Trophoblast cell (in vitro differentiated cells and primary cell): ENCODE measurements around the gene TBX5.

Source experiments
- DNase-seq, 2 donors: peaks; one replicate each; pipeline ENCODE4 v3.0.0-alpha.2; 2016
- H2AFZ ChIP-seq: 2 replicates; pipeline ENCODE4 v1.6.1; 2013; ENCODE audit warnings: low read length, moderate library complexity, mild to moderate bottlenecking; ENCODE audit not compliant: insufficient read depth, poor library complexity
- H2AK5ac ChIP-seq: 2 replicates; pipeline ENCODE4 v1.6.1; 2013; ENCODE audit warnings: mild to moderate bottlenecking, low read length
- H2BK120ac ChIP-seq: 2 replicates; pipeline ENCODE4 v1.6.1; 2013; ENCODE audit warnings: low read length, mild to moderate bottlenecking, moderate library complexity; ENCODE audit not compliant: insufficient read depth, poor library complexity
- H2BK12ac ChIP-seq: 2 replicates; pipeline ENCODE4 v1.6.1; 2013; ENCODE audit warnings: mild to moderate bottlenecking, low read length, moderate library complexity
- H2BK5ac ChIP-seq: 2 replicates; pipeline ENCODE4 v1.6.1; 2013; ENCODE audit warnings: low read length, low read depth, moderate library complexity, mild to moderate bottlenecking; ENCODE audit not compliant: poor library complexity
- H3K14ac ChIP-seq: 2 replicates; pipeline ENCODE4 v1.6.1; 2013; ENCODE audit warnings: mild to moderate bottlenecking, low read length
- H3K18ac ChIP-seq: 2 replicates; pipeline ENCODE4 v1.6.1; 2013; ENCODE audit warnings: mild to moderate bottlenecking, low read length
- H3K23ac ChIP-seq: 2 replicates; pipeline ENCODE4 v1.6.1; 2013; ENCODE audit warnings: low read length
- H3K27ac ChIP-seq: 2 replicates; pipeline ENCODE4 v1.5.1; 2013; ENCODE audit warnings: low read depth, mild to moderate bottlenecking, inconsistent platforms, low read length, moderate library complexity
- H3K27me3 ChIP-seq: 2 replicates; pipeline ENCODE4 v1.6.1; 2013; ENCODE audit warnings: inconsistent platforms, mild to moderate bottlenecking, low read length, moderate library complexity; ENCODE audit not compliant: insufficient read depth
- H3K36me3 ChIP-seq, 2 experiments: 1 replicate in 1 of 2; 2 replicates in 1 of 2; pipeline ENCODE4 v1.6.1; 2013; ENCODE audit warnings: low read length in 2 of 2, mild to moderate bottlenecking in 2 of 2, moderate library complexity in 1 of 2; ENCODE audit not compliant: insufficient read depth in 2 of 2, control insufficient read depth in 1 of 2
- H3K4ac ChIP-seq: 2 replicates; pipeline ENCODE4 v1.6.1; 2013; ENCODE audit warnings: low read depth, mild to moderate bottlenecking, low read length, moderate library complexity
- H3K4me1 ChIP-seq, 2 experiments: 1 replicate in 1 of 2; 2 replicates in 1 of 2; pipeline ENCODE4 v1.6.1; 2013; ENCODE audit warnings: low read length in 2 of 2, mild to moderate bottlenecking in 2 of 2, moderate library complexity in 1 of 2; ENCODE audit not compliant: insufficient read depth in 2 of 2, control insufficient read depth in 1 of 2
- H3K4me2 ChIP-seq: 2 replicates; pipeline ENCODE4 v1.6.1; 2013; ENCODE audit warnings: inconsistent platforms, mild to moderate bottlenecking, low read length, moderate library complexity
- H3K4me3 ChIP-seq: 2 replicates; pipeline ENCODE4 v1.5.1; 2013; ENCODE audit warnings: mild to moderate bottlenecking, low read depth, low read length, inconsistent platforms
- H3K79me1 ChIP-seq: one replicate; pipeline ENCODE4 v1.6.1; 2013; ENCODE audit warnings: low read length
- H3K79me2 ChIP-seq: 2 replicates; pipeline ENCODE4 v1.6.1; 2013; ENCODE audit warnings: low read length, mild to moderate bottlenecking; ENCODE audit not compliant: control insufficient read depth, insufficient read depth, poor library complexity
- H3K9ac ChIP-seq: 2 replicates; pipeline ENCODE4 v1.6.1; 2013; ENCODE audit warnings: mild to moderate bottlenecking, low read length
- H3K9me3 ChIP-seq: 2 replicates; pipeline ENCODE4 v1.6.1; 2013; ENCODE audit warnings: low read depth, mild to moderate bottlenecking, control low read depth, inconsistent platforms, low read length; ENCODE audit not compliant: insufficient read depth
- H4K12ac ChIP-seq: 2 replicates; pipeline ENCODE4 v1.6.1; 2013; ENCODE audit warnings: low read depth, mild to moderate bottlenecking, low read length, moderate library complexity
- H4K8ac ChIP-seq: 2 replicates; pipeline ENCODE4 v1.6.1; 2013; ENCODE audit warnings: low read depth, mild to moderate bottlenecking, low read length, moderate library complexity
- H4K91ac ChIP-seq: one replicate; pipeline ENCODE4 v1.6.1; 2013; ENCODE audit warnings: low read depth, mild to moderate bottlenecking, low read length, moderate library complexity
- WGBS: extraction: QIAGEN DNeasy Blood & Tissue Kit; methylation state at CpG from one replicate; pipeline ENCODE4 v1.1.7; 2013; ENCODE audit warnings: missing lambda C conversion rate; ENCODE audit not compliant: insufficient read length, insufficient coverage; ENCODE audit errors: extremely low coverage; 5-methylcytosine and 5-hydroxymethylcytosine counted together

TBX5 gene

DNA sequence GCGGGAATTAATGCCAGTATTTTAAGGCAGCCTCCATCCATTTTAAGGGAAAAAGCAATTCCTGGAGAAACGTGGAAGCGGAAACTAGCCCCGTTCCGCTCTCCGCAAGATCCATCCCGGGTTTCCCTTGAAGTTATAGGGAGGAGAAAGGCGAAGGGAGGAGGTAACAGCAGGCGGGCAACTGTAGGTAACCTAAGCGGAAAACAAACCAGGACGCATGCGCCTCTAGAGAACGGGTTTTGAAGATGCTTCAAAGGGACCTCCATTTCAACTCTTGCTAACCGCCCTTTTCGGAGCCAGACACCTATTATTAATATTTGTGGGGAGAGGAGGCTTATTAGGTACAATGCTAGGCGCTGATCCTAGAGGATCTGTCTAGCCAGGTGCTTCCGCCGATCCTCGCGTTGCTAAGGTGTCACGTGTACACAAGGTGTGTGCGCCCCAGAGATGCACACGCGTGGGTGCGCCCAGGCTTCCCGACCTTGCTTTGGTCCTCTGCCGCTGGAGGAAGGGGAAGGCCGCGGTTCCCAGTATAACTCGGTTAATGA lies 6.2 kb downstream of the TBX5 start:
- Histone ChIP-seq H4K12ac (no peak overlapping the region), H3K27me3 (peaks cover 92% of the 10 kb centered on the region), H2AFZ (no peak overlapping the region), H3K27ac (no peak overlapping the region), H2BK5ac (no peak overlapping the region), H4K91ac (no peak overlapping the region), H3K36me3 (no peaks in the 10 kb centered on the region), H4K8ac (no peak overlapping the region), H2AK5ac (no peak overlapping the region), H3K4ac (no peak overlapping the region), H3K79me1 (no peaks in the 10 kb centered on the region), H3K9me3 (peaks cover 13% of the 10 kb centered on the region), H3K4me2 (peak overlapping the region; percentile 29), H3K18ac (no peak overlapping the region), H3K4me1 (peaks cover 0 to 2% of the 10 kb centered on the region in 2 experiments), H3K79me2 (no peaks in the 10 kb centered on the region), H2BK120ac (no peak overlapping the region), H3K9ac (no peak overlapping the region), H3K14ac (no peak overlapping the region), H3K23ac (no peak overlapping the region), H3K4me3 (no peak overlapping the region), H2BK12ac (no peak overlapping the region)
- no CpG with 5 or more reads among the region's 30 CpGs for WGBS
- DNase-seq: no peak

DNA sequence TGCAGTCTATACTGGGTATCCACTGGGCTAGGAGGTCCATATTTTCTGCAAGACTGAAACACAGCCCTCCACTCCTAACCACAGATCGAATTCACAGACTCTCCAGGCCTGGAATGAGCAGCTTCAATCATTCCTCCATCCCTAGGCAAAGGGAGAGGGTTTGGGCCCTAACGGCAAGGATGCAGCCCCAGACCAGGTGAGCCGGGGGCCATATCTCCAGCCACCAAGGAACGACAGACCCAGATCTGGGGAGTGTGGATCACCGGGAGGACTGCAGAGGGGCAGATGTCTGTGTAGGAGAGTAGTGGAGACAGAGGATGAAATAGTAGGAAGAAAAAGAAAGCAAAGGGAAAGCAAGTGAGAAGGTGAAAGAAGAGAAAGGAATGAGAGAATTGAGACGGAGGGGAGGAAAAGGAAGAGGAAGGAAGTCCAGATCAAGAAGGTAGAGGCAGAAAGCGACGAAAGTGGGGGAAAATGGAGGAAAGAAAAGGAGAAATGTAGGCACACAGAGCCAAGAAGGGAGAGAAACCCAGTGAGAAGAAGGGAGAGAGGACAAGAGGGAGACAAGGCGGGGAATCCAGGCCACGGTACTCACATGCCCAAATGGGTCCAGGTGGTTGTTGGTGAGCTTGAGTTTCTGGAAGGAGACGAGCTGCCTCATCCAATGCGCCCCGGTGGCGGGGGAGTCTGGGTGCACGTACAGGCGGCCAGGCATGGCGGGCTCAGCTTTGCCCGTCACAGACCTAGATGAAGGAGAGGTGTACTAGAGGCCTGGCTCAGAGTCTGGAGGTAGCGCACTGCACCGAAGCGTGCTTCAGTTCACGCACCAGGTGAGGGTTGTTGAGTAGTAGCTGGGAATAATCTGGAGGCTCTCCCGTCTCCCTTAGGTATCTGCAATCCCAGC lies 7.7 kb downstream of the TBX5 start:
- H3K4ac ChIP-seq: no peak overlapping the region
- H3K23ac ChIP-seq: no peak overlapping the region
- H4K8ac ChIP-seq: no peak overlapping the region

DNA sequence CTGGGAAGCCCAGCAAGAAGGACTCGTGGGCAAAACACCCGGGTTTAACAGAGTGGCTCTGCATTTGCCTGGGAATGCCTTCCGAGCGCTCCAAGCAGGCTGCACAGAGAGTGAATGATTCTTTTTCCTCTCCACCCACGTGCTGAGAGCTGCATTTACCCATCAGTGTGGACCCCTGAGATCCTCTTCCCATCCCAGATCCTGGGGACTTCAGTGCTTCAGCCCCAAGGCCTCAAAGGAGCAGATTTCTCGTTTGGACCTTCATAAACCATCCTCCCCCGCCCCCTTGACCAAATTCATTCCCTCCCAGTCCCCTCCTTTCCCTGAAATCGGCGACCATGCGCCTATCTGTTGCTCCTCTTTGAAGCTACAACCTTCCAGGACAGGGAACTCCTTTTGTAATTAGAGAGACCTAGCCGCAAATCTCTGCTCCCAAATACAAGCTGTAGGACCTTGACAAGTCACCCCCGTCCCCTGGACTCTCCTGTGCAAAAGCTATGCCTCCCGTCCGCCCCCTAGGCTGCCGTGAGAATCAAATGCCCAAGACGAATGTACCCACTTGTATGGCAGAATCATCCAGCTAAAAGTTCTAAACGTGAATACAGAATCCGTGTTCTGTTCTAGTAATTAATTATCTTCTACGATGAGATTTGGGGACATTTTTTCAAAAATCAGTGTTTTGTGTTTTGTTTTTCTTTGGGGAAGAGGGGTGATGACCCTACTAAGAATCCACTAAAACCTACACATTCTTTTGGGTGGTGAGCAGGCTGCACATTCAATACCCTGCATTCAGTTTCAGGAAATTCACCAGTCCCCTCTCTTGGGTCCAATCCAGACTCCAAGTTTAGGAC lies 8.8 kb downstream of the TBX5 start:
- no peak for DNase-seq
- no peaks in the 10 kb centered on the region for H3K79me1 ChIP-seq
- H2BK12ac ChIP-seq: no peak overlapping the region
- H3K27ac ChIP-seq: no peak overlapping the region
- no peak overlapping the region for H3K9ac ChIP-seq
- no peak overlapping the region for H4K8ac ChIP-seq
- H3K4me1 ChIP-seq: no peaks in the 10 kb centered on the region
- no peak overlapping the region for H2BK5ac ChIP-seq
- H3K14ac ChIP-seq: no peak overlapping the region
- peaks cover 76% of the 10 kb centered on the region for H3K27me3 ChIP-seq
- H3K18ac ChIP-seq: no peak overlapping the region
- no peak overlapping the region for H2AK5ac ChIP-seq
- H4K12ac ChIP-seq: no peak overlapping the region
- no peak overlapping the region for H3K4me3 ChIP-seq
- no peak overlapping the region for H3K23ac ChIP-seq
- no peak overlapping the region for H2AFZ ChIP-seq
- no peaks in the 10 kb centered on the region for H3K36me3 ChIP-seq
- H3K9me3 ChIP-seq: peaks cover 8% of the 10 kb centered on the region
- no peak overlapping the region for H2BK120ac ChIP-seq
- H4K91ac ChIP-seq: no peak overlapping the region
- no peak overlapping the region for H3K4me2 ChIP-seq
- H3K4ac ChIP-seq: no peak overlapping the region
- no peaks in the 10 kb centered on the region for H3K79me2 ChIP-seq
- no CpG with 5 or more reads among the region's 19 CpGs for WGBS

More for the DNA sequence above, 7.7 kb downstream of the TBX5 start:
- H3K14ac ChIP-seq: no peak overlapping the region
- no peak overlapping the region for H3K18ac ChIP-seq
- no peak overlapping the region for H2BK5ac ChIP-seq
- no peak overlapping the region for H3K4me2 ChIP-seq
- no peak for DNase-seq
- no peaks in the 10 kb centered on the region for H3K79me1 ChIP-seq
- no peak overlapping the region for H4K91ac ChIP-seq
- peaks cover 82% of the 10 kb centered on the region for H3K27me3 ChIP-seq
- H2BK12ac ChIP-seq: no peak overlapping the region
- H3K36me3 ChIP-seq: no peaks in the 10 kb centered on the region
- H3K9me3 ChIP-seq: peaks cover 10% of the 10 kb centered on the region
- no peak overlapping the region for H4K12ac ChIP-seq
- H3K27ac ChIP-seq: no peak overlapping the region
- no peak overlapping the region for H3K9ac ChIP-seq
- H3K4me3 ChIP-seq: no peak overlapping the region
- H3K4me1 ChIP-seq: peaks cover 0 to 2% of the 10 kb centered on the region in 2 experiments
- H2AFZ ChIP-seq: no peak overlapping the region
- no peak overlapping the region for H2AK5ac ChIP-seq
- H2BK120ac ChIP-seq: no peak overlapping the region
- H3K79me2 ChIP-seq: no peaks in the 10 kb centered on the region
- WGBS: no CpG with 5 or more reads among the region's 23 CpGs

DNA sequence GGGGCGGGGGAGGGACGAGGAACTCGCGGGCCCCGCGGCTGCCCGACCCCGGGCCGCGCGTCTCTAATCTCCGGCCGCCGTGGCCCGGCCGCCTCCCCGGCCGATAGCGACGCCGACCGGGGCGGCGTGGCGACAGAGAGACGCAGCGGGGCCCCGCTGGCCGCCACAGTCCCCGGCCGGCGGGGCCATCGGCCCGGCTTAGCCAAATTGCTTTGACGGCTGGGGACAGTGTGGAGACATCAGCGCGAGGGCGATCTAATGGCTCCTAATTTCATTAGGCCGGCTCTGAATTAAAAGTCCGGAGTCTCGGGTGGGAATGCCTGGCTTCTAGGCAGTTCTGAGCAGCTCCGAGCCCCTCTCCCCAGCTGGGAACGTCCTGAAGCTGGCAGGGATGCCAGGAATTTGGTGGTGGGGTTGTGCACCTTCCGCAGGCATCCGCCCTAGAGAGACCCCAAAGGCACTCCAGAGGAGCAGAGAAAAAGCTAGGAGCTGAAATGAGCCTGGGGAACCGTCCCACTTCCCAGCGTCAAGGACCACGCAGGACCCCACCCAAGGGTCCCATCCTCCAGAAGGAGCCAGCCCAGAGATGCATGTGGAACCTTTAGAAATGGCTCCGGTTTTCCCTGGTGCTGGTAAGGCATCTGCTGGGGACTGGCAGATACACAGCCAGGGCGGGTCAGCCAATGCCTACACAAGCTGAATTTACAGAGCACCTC lies 9.6 kb downstream of the TBX5 start:
- Histone ChIP-seq H3K9ac (no peak overlapping the region), H3K4me1 (no peaks in the 10 kb centered on the region), H3K36me3 (no peaks in the 10 kb centered on the region), H3K14ac (no peak overlapping the region), H3K18ac (no peak overlapping the region), H3K4ac (no peak overlapping the region), H4K91ac (no peak overlapping the region), H2BK5ac (no peak overlapping the region), H3K27me3 (peaks cover 69% of the 10 kb centered on the region), H3K4me3 (no peak overlapping the region), H3K27ac (no peak overlapping the region), H2BK12ac (no peak overlapping the region), H3K4me2 (no peak overlapping the region), H4K8ac (no peak overlapping the region), H2AFZ (no peak overlapping the region), H3K79me1 (no peaks in the 10 kb centered on the region), H2AK5ac (no peak overlapping the region), H4K12ac (no peak overlapping the region), H3K79me2 (no peaks in the 10 kb centered on the region), H3K9me3 (peaks cover 8% of the 10 kb centered on the region), H2BK120ac (no peak overlapping the region), H3K23ac (no peak overlapping the region)
- no peak for DNase-seq
- no CpG with 5 or more reads among the region's 50 CpGs for WGBS
